Thyroid gland (tissue), 4 donors: ENCODE measurements around the gene NIPAL3.
"Not testable (repeated sequence)": the region's sequence is repeated elsewhere in the genome, so short reads cannot be mapped to it uniquely, and the experiment has no call there.

Source experiments
- CTCF ChIP-seq, 6 experiments: fragments of 200-600 bp in 3 of 6; fragments of 450-650 bp in 3 of 6; sonication (generic) in 3 of 6; IDR thresholded peaks; one replicate each; pipeline ENCODE4 v1.5.1; 2016 to 2019; ENCODE audit warnings: antibody characterized with exemption in 6 of 6, mild to moderate bottlenecking in 2 of 6, inconsistent platforms in 1 of 6, moderate library complexity in 1 of 6
- POLR2A ChIP-seq, 2 donors: fragments of 450-650 bp; IDR thresholded peaks; one replicate each; pipeline ENCODE4 v1.6.1; 2017; ENCODE audit warnings: antibody characterized with exemption in 2 of 2, mild to moderate bottlenecking in 2 of 2, moderate library complexity in 1 of 2

DNA sequence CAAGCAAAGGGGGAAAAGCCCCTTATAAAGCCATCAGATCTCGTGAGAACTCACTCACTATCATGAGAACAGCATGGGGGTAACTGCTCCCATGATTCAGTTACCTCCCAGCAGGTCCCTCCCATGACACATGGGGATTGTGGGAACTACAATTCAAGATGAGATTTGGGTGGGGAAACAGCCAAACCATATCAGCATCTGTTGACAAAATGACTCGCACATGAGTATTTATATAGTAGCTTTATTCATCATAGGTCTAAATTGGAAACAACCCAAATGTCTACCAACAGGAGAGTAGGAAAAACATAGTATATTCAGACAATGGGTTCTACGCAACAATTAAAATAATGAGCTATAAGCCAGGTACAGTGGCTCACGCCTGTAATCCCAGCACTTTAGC is 46.5 kb downstream of the NIPAL3 start:
- TF ChIP-seq CTCF, POLR2A (IDR thresholded peaks at IDR 0.05): not testable (repeated sequence)
